ENCODE results near the gene MT1E.
A peak's percentile ranks its signal among the peaks of the same experiment; 100 is the strongest.

The MT1E gene

DNA sequence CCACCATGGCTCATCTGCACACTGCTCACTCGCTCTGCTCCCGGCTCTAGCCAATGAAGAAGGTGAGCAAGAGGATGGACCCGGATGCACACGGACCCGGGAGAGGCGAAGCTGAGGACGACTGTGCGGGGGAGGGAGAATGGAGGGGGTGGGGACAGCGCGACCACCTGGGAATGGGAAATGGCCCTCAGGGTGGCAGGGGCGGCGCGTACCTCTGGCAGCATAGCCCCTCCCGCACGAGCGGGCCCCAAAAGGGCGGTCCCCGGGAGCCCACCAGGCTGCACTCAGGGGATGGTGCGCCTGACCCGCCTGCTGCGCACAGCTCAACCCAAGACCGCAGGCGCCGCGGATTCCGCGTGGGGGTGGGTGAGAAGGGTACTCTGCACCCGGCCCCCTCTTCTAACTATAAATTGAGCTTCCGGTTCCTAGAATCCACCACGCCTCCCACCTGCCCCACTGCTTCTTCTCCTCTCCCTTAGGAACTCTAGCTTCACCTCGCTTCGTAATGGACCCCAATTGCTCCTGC lies 50.2 kb downstream of the MT1E start:
- no peak for DNase-seq (ENCODE audit: low read depth)
- TF ChIP-seq, protein P1, sequence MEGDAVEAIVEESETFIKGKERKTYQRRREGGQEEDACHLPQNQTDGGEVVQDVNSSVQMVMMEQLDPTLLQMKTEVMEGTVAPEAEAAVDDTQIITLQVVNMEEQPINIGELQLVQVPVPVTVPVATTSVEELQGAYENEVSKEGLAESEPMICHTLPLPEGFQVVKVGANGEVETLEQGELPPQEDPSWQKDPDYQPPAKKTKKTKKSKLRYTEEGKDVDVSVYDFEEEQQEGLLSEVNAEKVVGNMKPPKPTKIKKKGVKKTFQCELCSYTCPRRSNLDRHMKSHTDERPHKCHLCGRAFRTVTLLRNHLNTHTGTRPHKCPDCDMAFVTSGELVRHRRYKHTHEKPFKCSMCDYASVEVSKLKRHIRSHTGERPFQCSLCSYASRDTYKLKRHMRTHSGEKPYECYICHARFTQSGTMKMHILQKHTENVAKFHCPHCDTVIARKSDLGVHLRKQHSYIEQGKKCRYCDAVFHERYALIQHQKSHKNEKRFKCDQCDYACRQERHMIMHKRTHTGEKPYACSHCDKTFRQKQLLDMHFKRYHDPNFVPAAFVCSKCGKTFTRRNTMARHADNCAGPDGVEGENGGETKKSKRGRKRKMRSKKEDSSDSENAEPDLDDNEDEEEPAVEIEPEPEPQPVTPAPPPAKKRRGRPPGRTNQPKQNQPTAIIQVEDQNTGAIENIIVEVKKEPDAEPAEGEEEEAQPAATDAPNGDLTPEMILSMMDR (conservative IDR thresholded peaks at IDR 0.05; ENCODE audit: low read depth, low read length) = no peak
- H3K4me3 ChIP-seq (ENCODE audit: low read length) = peak overlapping the region; percentile 24

All from retinal pigment epithelial cell (primary cell).